Endothelial cell of umbilical vein (primary cell): ENCODE data around the gene MTMR4.

Experiments
- CTCF ChIP-seq, 2 donors: IDR thresholded peaks; 1 replicate in 1 of 2; 2 replicates in 1 of 2; pipeline ENCODE4 v1.5.1; 2011; ENCODE audit warnings: low read length in 2 of 2, mild to moderate bottlenecking in 2 of 2, moderate library complexity in 2 of 2, control low read depth in 1 of 2, inconsistent platforms in 1 of 2, low read depth in 1 of 2; ENCODE audit not compliant: insufficient read depth in 1 of 2; ENCODE audit errors: extremely low read depth in 1 of 2
- EZH2 ChIP-seq: IDR thresholded peaks from 2 replicates; pipeline ENCODE4 v1.6.1; 2012; ENCODE audit warnings: borderline replicate concordance, low read depth, mild to moderate bottlenecking, moderate library complexity, low read length, inconsistent platforms; ENCODE audit not compliant: severe bottlenecking
- FOS ChIP-seq: IDR thresholded peaks from 2 replicates; pipeline ENCODE4 v1.6.1; 2011; ENCODE audit warnings: mild to moderate bottlenecking, low read length, moderate library complexity, borderline replicate concordance; ENCODE audit not compliant: insufficient read depth
- POLR2A ChIP-seq: IDR thresholded peaks from 2 replicates; pipeline ENCODE4 v1.6.1; 2012; ENCODE audit warnings: low read depth, mild to moderate bottlenecking, control low read depth, low read length
- POLR2AphosphoS5 ChIP-seq: IDR thresholded peaks from 2 replicates; pipeline ENCODE4 v1.6.1; 2012; ENCODE audit warnings: low read depth, mild to moderate bottlenecking, control low read depth, low read length, moderate library complexity; ENCODE audit not compliant: insufficient read depth
- TF ChIP-seq, protein P1 (sequence below): IDR thresholded peaks from 2 replicates; pipeline ENCODE4 v1.6.1; 2011; ENCODE audit not compliant: insufficient read depth, insufficient read length

DNA sequence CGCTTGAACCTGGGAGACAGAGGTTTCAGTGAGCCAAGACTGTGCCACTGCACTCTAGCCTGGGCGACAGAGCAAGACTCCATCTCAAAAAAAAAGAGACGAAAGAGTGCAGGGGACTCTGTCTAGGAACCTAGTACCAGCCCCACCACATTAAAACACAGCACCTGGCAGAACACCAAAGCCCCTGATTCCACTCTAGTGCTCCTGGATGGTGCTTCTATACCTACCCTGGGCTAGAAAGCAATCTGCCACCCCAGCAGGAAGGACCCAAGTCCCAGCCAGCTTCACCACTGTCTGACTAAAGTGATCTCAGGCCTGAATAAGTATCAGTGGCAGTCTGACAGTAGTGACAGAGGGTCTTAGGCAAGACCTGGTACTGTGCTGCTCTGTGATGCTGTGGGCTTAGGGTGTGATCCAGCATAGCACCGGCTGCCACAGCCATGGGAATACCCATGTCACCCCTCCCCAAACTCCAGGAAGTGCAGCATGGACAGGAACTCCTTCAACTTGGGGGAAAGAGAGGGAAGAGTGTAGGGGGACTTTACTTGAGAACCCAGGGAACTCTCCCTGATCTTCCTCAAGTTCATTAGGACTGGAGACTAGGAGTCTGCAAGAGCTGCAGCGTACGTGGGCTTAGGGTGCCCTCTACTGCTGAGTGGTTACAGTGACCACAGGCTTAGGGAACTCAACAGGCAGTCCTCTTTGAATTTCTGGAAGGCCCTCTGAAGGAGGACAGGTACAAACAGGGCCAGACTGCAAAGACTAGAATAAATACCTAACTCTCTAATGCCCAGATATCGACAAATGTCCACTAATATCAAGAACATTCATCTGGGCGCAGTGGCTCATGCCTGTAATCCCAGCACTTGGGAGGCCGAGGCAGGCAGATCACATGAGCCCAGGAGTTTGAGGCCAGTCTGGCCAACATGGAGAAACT, 67.1 kb downstream of the MTMR4 start:
- TF ChIP-seq POLR2AphosphoS5 (no peak), CTCF (IDR thresholded peaks at IDR 0.05; ENCODE audit: extremely low read depth in 1 of 2, insufficient read depth in 1 of 2, low read depth in 1 of 2, low read length in 2 of 2) (peak; percentile 60 to 85), POLR2A (no peak), FOS (no peak), EZH2 (no peak)
- TF ChIP-seq, protein P1, sequence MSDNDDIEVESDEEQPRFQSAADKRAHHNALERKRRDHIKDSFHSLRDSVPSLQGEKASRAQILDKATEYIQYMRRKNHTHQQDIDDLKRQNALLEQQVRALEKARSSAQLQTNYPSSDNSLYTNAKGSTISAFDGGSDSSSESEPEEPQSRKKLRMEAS, result no peak
